22Rv1 (cell line): ENCODE measurements around the gene DENND5B.

Experiments used
- CTCF ChIP-seq: fragments of 450-650 bp; IDR thresholded peaks from 2 replicates; pipeline ENCODE4 v1.5.1; 2017; ENCODE audit warnings: mild to moderate bottlenecking
- ZFX ChIP-seq: fragments of 450-650 bp; IDR thresholded peaks from 2 replicates; pipeline ENCODE4 v1.6.1; 2017; ENCODE audit warnings: antibody characterized with exemption, borderline replicate concordance

GRCh38 chr12:31491841-31492598, 98.9 kb downstream of the DENND5B start:
- TF ChIP-seq CTCF (no peak), ZFX (no peak)
